ENCODE measurements around the gene PRDM16. TPM values are rescaled to one million over a fixed set of nuclear protein-coding genes. Genes with fewer than 3 reads are reported as not detected.

Gene PRDM16
- total and polyA plus RNA-seq, 2 of the 8 experiments (the other 6 are each of a cell fraction or from before 2014, with no cell fraction given): 0.39 to 0.43 TPM

- H2BK5ac ChIP-seq (ENCODE audit: low read depth, low read length): no peak overlapping the region
- ChIA-PET POLR2A (ENCODE audit: partially characterized antibody) (no interaction called here), CTCF (ENCODE audit: partially characterized antibody) (interaction anchor here (0.6 kb wide), 1 partner anchor 946 kb away, joined by 3 read pairs; no protein-coding TSS in a partner anchor)
- H3K4me3 ChIP-seq (ENCODE audit: extremely low read depth in 1 of 4, insufficient read depth in 2 of 4, low read depth in 3 of 4, low read length in 4 of 4): no peak overlapping the region
- no peak overlapping the region for H3K56ac ChIP-seq (replicated peaks; ENCODE audit: insufficient read length, low read depth, low read length)
- H3K9ac ChIP-seq (replicated peaks in 1 of 4; ENCODE audit: extremely low read depth in 1 of 4, low read depth in 3 of 4, low read length in 3 of 4): no peak overlapping the region
- DNase-seq (ENCODE audit: low read depth in 1 of 2, low spot score in 2 of 2) (no peak), FAIRE-seq (no peak)
- no peak overlapping the region for H2BK120ac ChIP-seq (replicated peaks; ENCODE audit: low read depth, low read length)
- H2AK5ac ChIP-seq (ENCODE audit: low read depth, low read length): no peak overlapping the region
- H3K14ac ChIP-seq (ENCODE audit: insufficient read length): no peak overlapping the region
- no peak overlapping the region for H4K5ac ChIP-seq (ENCODE audit: insufficient read length, low read depth, low read length)
- no peak overlapping the region for H2BK20ac ChIP-seq (ENCODE audit: low read length)
- H4K20me1 ChIP-seq (replicated peaks in 1 of 2; ENCODE audit: control insufficient read depth in 1 of 2, insufficient read depth in 2 of 2, low read length in 2 of 2): peaks cover 0 to 6% of the 10 kb centered on the region in 2 experiments
- H3K36me3 ChIP-seq (ENCODE audit: control insufficient read depth in 2 of 4, insufficient read depth in 4 of 4, low read length in 3 of 4): no peaks in the 10 kb centered on the region; a peak in 1 of 8 replicates
- no peaks in the 10 kb centered on the region for H3K4me1 ChIP-seq (replicated peaks in 1 of 4; ENCODE audit: control insufficient read depth in 3 of 4, insufficient read depth in 4 of 4, low read length in 3 of 4)
- no peak overlapping the region for H2BK15ac ChIP-seq (ENCODE audit: low read length)
- no peak overlapping the region for H3K4me2 ChIP-seq (ENCODE audit: insufficient read depth in 1 of 2, low read depth in 2 of 2, low read length in 2 of 2)
- no peak overlapping the region for H3K4ac ChIP-seq (replicated peaks; ENCODE audit: insufficient read length, low read depth, low read length)
- no peak overlapping the region for H4K8ac ChIP-seq (ENCODE audit: extremely low read depth, insufficient read depth, low read length)
- H2AFZ ChIP-seq (ENCODE audit: low read length): no peak overlapping the region
- no peak overlapping the region for H4K91ac ChIP-seq (replicated peaks; ENCODE audit: insufficient read length, low read length)
- no peak overlapping the region for H3K23ac ChIP-seq (ENCODE audit: insufficient read length)
- H2BK12ac ChIP-seq (ENCODE audit: low read depth, low read length): no peak overlapping the region
- 80 to 100% methylated on average over 2 of the region's 2 CpGs for WGBS, 2 experiments (ENCODE audit: extremely low coverage in 1 of 2, insufficient coverage in 1 of 2, insufficient read length in 1 of 2, insufficient replicate concordance in 2 of 2, low coverage in 1 of 2, low lambda C conversion rate in 2 of 2, missing lambda C conversion rate in 1 of 2)
- no peak overlapping the region for H3K27ac ChIP-seq (ENCODE audit: low read depth, low read length)
- no peaks in the 10 kb centered on the region for H3K79me2 ChIP-seq (ENCODE audit: control insufficient read depth in 1 of 2, insufficient read depth in 2 of 2, low read length in 2 of 2)
- H3K18ac ChIP-seq (ENCODE audit: extremely low read depth, low read length): no peak overlapping the region
- 0 out of 7 replicates have a peak, but pooled peaks cover 0 to 2% (median 0%) of the 10 kb centered on the region in 4 experiments for H3K27me3 ChIP-seq (replicated peaks in 1 of 4; ENCODE audit: control insufficient read depth in 3 of 4, extremely low read depth in 1 of 4, insufficient read depth in 3 of 4, low read length in 3 of 4)
- H3K9me3 ChIP-seq (ENCODE audit: insufficient read depth in 2 of 2, low read depth in 1 of 2, low read length in 1 of 2): peaks cover 7 to 12% of the 10 kb centered on the region in 2 experiments; a peak in 3 of 4 replicates
- no peaks in the 10 kb centered on the region for H3K79me1 ChIP-seq (ENCODE audit: low read depth, low read length)
- H3K23me2 ChIP-seq (ENCODE audit: low read depth, low read length): peaks cover 14% of the 10 kb centered on the region; the same call in 1 of the 2 replicates
- TF ChIP-seq SIX5 (IDR thresholded peaks at IDR 0.05; ENCODE audit: low read depth, low read length): no peak
- TF ChIP-seq HDAC2 (IDR thresholded peaks at IDR 0.05; ENCODE audit: borderline replicate concordance in 1 of 2, low read depth in 2 of 2, low read length in 2 of 2): no peak
- no peak for TF ChIP-seq KDM5A (IDR thresholded peaks at IDR 0.05; ENCODE audit: low read length)
- TF ChIP-seq RNF2 (IDR thresholded peaks at IDR 0.05; ENCODE audit: borderline replicate concordance, low read depth, low read length, missing control alignments, poor library complexity, severe bottlenecking): no peak
- no peak for TF ChIP-seq CTBP2 (IDR thresholded peaks at IDR 0.05; ENCODE audit: borderline replicate concordance, insufficient read depth, insufficient read length, low read length)
- TF ChIP-seq KDM4A (IDR thresholded peaks at IDR 0.05; ENCODE audit: low read depth, low read length, severe bottlenecking): no peak
- no peak for TF ChIP-seq TCF12 (IDR thresholded peaks at IDR 0.05; ENCODE audit: low read depth, low read length)
- no peak for TF ChIP-seq CHD2 (IDR thresholded peaks at IDR 0.05; ENCODE audit: low read length)
- no peak for TF ChIP-seq SP4 (IDR thresholded peaks at IDR 0.05; ENCODE audit: low read length)
- no peak for TF ChIP-seq TEAD4 (IDR thresholded peaks at IDR 0.05; ENCODE audit: low read depth, low read length)
- no peak for TF ChIP-seq SP2 (IDR thresholded peaks at IDR 0.05; ENCODE audit: low read length)
- no peak for TF ChIP-seq CHD1 (IDR thresholded peaks at IDR 0.05; ENCODE audit: low read depth, low read length)
- TF ChIP-seq RAD21 (IDR thresholded peaks at IDR 0.05 in 1 of 2, conservative IDR thresholded peaks at IDR 0.05 in 1 of 2; ENCODE audit: low read depth in 2 of 2, low read length in 2 of 2): no peak
These were observed 107.8 kb downstream of the PRDM16 start for GRCh38 chr1:3176820-3177219.

Data from H1 (cell line).